ENCODE data around the gene FBXW11. TPM values are rescaled to one million over a fixed set of nuclear protein-coding genes. Genes with fewer than 3 reads are reported as not detected.

The FBXW11 gene
- total and polyA plus RNA-seq, 2 of the 8 experiments (the other 6 are each of a cell fraction or from before 2014, with no cell fraction given), result 45.0 to 75.6 TPM

- Histone ChIP-seq H3K14ac (ENCODE audit: insufficient read length) (no peak overlapping the region), H2AK5ac (ENCODE audit: low read depth, low read length) (no peak overlapping the region), H3K27ac (ENCODE audit: low read depth, low read length) (no peak overlapping the region), H3K9ac (replicated peaks in 1 of 4; ENCODE audit: extremely low read depth in 1 of 4, low read depth in 3 of 4, low read length in 3 of 4) (peak overlapping the region in 1 of 4 experiments; percentile 34; a peak in 1 of 7 replicates), H3K23ac (ENCODE audit: insufficient read length) (no peak overlapping the region), H2BK5ac (ENCODE audit: low read depth, low read length) (no peak overlapping the region), H3K36me3 (ENCODE audit: control insufficient read depth in 2 of 4, insufficient read depth in 4 of 4, low read length in 3 of 4) (peaks cover 0 to 24% (median 8%) of the 10 kb centered on the region in 4 experiments), H3K27me3 (replicated peaks in 1 of 4; ENCODE audit: control insufficient read depth in 3 of 4, extremely low read depth in 1 of 4, insufficient read depth in 3 of 4, low read length in 3 of 4) (no peaks in the 10 kb centered on the region), H2BK20ac (ENCODE audit: low read length) (no peak overlapping the region), H3K79me1 (ENCODE audit: low read depth, low read length) (peaks cover 2% of the 10 kb centered on the region), H4K5ac (ENCODE audit: insufficient read length, low read depth, low read length) (no peak overlapping the region), H3K79me2 (ENCODE audit: control insufficient read depth in 1 of 2, insufficient read depth in 2 of 2, low read length in 2 of 2) (peaks cover 0 to 37% of the 10 kb centered on the region in 2 experiments; a peak in 3 of 4 replicates), H4K8ac (ENCODE audit: extremely low read depth, insufficient read depth, low read length) (no peak overlapping the region), H2BK12ac (ENCODE audit: low read depth, low read length) (no peak overlapping the region), H3K9me3 (ENCODE audit: insufficient read depth in 2 of 2, low read depth in 1 of 2, low read length in 1 of 2) (no peaks in the 10 kb centered on the region), H3K4me3 (ENCODE audit: extremely low read depth in 1 of 4, insufficient read depth in 2 of 4, low read depth in 3 of 4, low read length in 4 of 4) (no peak overlapping the region), H3K56ac (replicated peaks; ENCODE audit: insufficient read length, low read depth, low read length) (no peak overlapping the region), H2BK120ac (replicated peaks; ENCODE audit: low read depth, low read length) (no peak overlapping the region), H2BK15ac (ENCODE audit: low read length) (no peak overlapping the region), H3K4ac (replicated peaks; ENCODE audit: insufficient read length, low read depth, low read length) (no peak overlapping the region), H4K20me1 (replicated peaks in 1 of 2; ENCODE audit: control insufficient read depth in 1 of 2, insufficient read depth in 2 of 2, low read length in 2 of 2) (peaks cover 6 to 9% of the 10 kb centered on the region in 2 experiments), H2AFZ (ENCODE audit: low read length) (no peak overlapping the region), H3K4me1 (replicated peaks in 1 of 4; ENCODE audit: control insufficient read depth in 3 of 4, insufficient read depth in 4 of 4, low read length in 3 of 4) (peaks cover 0 to 4% (median 2%) of the 10 kb centered on the region in 4 experiments; a peak in 1 of 7 replicates), H3K4me2 (ENCODE audit: insufficient read depth in 1 of 2, low read depth in 2 of 2, low read length in 2 of 2) (no peak overlapping the region), H3K23me2 (ENCODE audit: low read depth, low read length) (no peaks in the 10 kb centered on the region), H4K91ac (replicated peaks; ENCODE audit: insufficient read length, low read length) (no peak overlapping the region), H3K18ac (ENCODE audit: extremely low read depth, low read length) (no peak overlapping the region)
- CTCF ChIA-PET (ENCODE audit: partially characterized antibody), result interaction anchor here (1.0 kb wide), 1 partner anchor 10 kb away, joined by 3 read pairs; no protein-coding TSS in a partner anchor
- POLR2A ChIA-PET (ENCODE audit: partially characterized antibody), result no interaction called here
- WGBS, 2 experiments (ENCODE audit: extremely low coverage in 1 of 2, insufficient coverage in 1 of 2, insufficient read length in 1 of 2, insufficient replicate concordance in 2 of 2, low coverage in 1 of 2, low lambda C conversion rate in 2 of 2, missing lambda C conversion rate in 1 of 2), result 93% methylated on average over 1 of the region's 1 CpG; no CpG with 5 or more reads in 1 of the 2 experiments
- FAIRE-seq (no peak), DNase-seq (ENCODE audit: low read depth in 1 of 2, low spot score in 2 of 2) (no peak)
- TF ChIP-seq JUN (IDR thresholded peaks at IDR 0.05; ENCODE audit: low read depth, low read length) (no peak), SP2 (IDR thresholded peaks at IDR 0.05; ENCODE audit: low read length) (no peak), CBX8 (IDR thresholded peaks at IDR 0.05; ENCODE audit: borderline replicate concordance, low read depth, low read length) (no peak), SIRT6 (IDR thresholded peaks at IDR 0.05; ENCODE audit: low read length) (no peak), GABPA (IDR thresholded peaks at IDR 0.05; ENCODE audit: borderline replicate concordance, insufficient read depth, low read length) (no peak), SRF (IDR thresholded peaks at IDR 0.05; ENCODE audit: low read depth, low read length) (no peak), NRF1 (IDR thresholded peaks at IDR 0.05; ENCODE audit: low read depth, low read length) (no peak)
- TF ChIP-seq, protein P1, sequence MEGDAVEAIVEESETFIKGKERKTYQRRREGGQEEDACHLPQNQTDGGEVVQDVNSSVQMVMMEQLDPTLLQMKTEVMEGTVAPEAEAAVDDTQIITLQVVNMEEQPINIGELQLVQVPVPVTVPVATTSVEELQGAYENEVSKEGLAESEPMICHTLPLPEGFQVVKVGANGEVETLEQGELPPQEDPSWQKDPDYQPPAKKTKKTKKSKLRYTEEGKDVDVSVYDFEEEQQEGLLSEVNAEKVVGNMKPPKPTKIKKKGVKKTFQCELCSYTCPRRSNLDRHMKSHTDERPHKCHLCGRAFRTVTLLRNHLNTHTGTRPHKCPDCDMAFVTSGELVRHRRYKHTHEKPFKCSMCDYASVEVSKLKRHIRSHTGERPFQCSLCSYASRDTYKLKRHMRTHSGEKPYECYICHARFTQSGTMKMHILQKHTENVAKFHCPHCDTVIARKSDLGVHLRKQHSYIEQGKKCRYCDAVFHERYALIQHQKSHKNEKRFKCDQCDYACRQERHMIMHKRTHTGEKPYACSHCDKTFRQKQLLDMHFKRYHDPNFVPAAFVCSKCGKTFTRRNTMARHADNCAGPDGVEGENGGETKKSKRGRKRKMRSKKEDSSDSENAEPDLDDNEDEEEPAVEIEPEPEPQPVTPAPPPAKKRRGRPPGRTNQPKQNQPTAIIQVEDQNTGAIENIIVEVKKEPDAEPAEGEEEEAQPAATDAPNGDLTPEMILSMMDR (IDR thresholded peaks at IDR 0.05; ENCODE audit: control extremely low read depth in 1 of 3, insufficient read depth in 1 of 3, low read depth in 1 of 3, low read length in 3 of 3), result no peak
Measured at GRCh38 chr5:171897231-171897630, 109.2 kb downstream of the FBXW11 start.

Data from H1 (cell line).